Trophoblast cell (in vitro differentiated cells and primary cell): Measurements from ENCODE around the gene CUX1.

ENCODE experiments used
- DNase-seq, 2 donors: peaks; one replicate each; pipeline ENCODE4 v3.0.0-alpha.2; 2016
- H2AFZ ChIP-seq: 2 replicates; pipeline ENCODE4 v1.6.1; 2013; ENCODE audit warnings: low read length, moderate library complexity, mild to moderate bottlenecking; ENCODE audit not compliant: insufficient read depth, poor library complexity
- H2AK5ac ChIP-seq: 2 replicates; pipeline ENCODE4 v1.6.1; 2013; ENCODE audit warnings: mild to moderate bottlenecking, low read length
- H2BK120ac ChIP-seq: 2 replicates; pipeline ENCODE4 v1.6.1; 2013; ENCODE audit warnings: low read length, mild to moderate bottlenecking, moderate library complexity; ENCODE audit not compliant: insufficient read depth, poor library complexity
- H2BK12ac ChIP-seq: 2 replicates; pipeline ENCODE4 v1.6.1; 2013; ENCODE audit warnings: mild to moderate bottlenecking, low read length, moderate library complexity
- H2BK5ac ChIP-seq: 2 replicates; pipeline ENCODE4 v1.6.1; 2013; ENCODE audit warnings: low read length, low read depth, moderate library complexity, mild to moderate bottlenecking; ENCODE audit not compliant: poor library complexity
- H3K14ac ChIP-seq: 2 replicates; pipeline ENCODE4 v1.6.1; 2013; ENCODE audit warnings: mild to moderate bottlenecking, low read length
- H3K18ac ChIP-seq: 2 replicates; pipeline ENCODE4 v1.6.1; 2013; ENCODE audit warnings: mild to moderate bottlenecking, low read length
- H3K23ac ChIP-seq: 2 replicates; pipeline ENCODE4 v1.6.1; 2013; ENCODE audit warnings: low read length
- H3K27ac ChIP-seq: 2 replicates; pipeline ENCODE4 v1.5.1; 2013; ENCODE audit warnings: low read depth, mild to moderate bottlenecking, inconsistent platforms, low read length, moderate library complexity
- H3K27me3 ChIP-seq: 2 replicates; pipeline ENCODE4 v1.6.1; 2013; ENCODE audit warnings: inconsistent platforms, mild to moderate bottlenecking, low read length, moderate library complexity; ENCODE audit not compliant: insufficient read depth
- H3K36me3 ChIP-seq, 2 experiments: 1 replicate in 1 of 2; 2 replicates in 1 of 2; pipeline ENCODE4 v1.6.1; 2013; ENCODE audit warnings: low read length in 2 of 2, mild to moderate bottlenecking in 2 of 2, moderate library complexity in 1 of 2; ENCODE audit not compliant: insufficient read depth in 2 of 2, control insufficient read depth in 1 of 2
- H3K4ac ChIP-seq: 2 replicates; pipeline ENCODE4 v1.6.1; 2013; ENCODE audit warnings: low read depth, mild to moderate bottlenecking, low read length, moderate library complexity
- H3K4me1 ChIP-seq, 2 experiments: 1 replicate in 1 of 2; 2 replicates in 1 of 2; pipeline ENCODE4 v1.6.1; 2013; ENCODE audit warnings: low read length in 2 of 2, mild to moderate bottlenecking in 2 of 2, moderate library complexity in 1 of 2; ENCODE audit not compliant: insufficient read depth in 2 of 2, control insufficient read depth in 1 of 2
- H3K4me2 ChIP-seq: 2 replicates; pipeline ENCODE4 v1.6.1; 2013; ENCODE audit warnings: inconsistent platforms, mild to moderate bottlenecking, low read length, moderate library complexity
- H3K4me3 ChIP-seq: 2 replicates; pipeline ENCODE4 v1.5.1; 2013; ENCODE audit warnings: mild to moderate bottlenecking, low read depth, low read length, inconsistent platforms
- H3K79me1 ChIP-seq: one replicate; pipeline ENCODE4 v1.6.1; 2013; ENCODE audit warnings: low read length
- H3K79me2 ChIP-seq: 2 replicates; pipeline ENCODE4 v1.6.1; 2013; ENCODE audit warnings: low read length, mild to moderate bottlenecking; ENCODE audit not compliant: control insufficient read depth, insufficient read depth, poor library complexity
- H3K9ac ChIP-seq: 2 replicates; pipeline ENCODE4 v1.6.1; 2013; ENCODE audit warnings: mild to moderate bottlenecking, low read length
- H3K9me3 ChIP-seq: 2 replicates; pipeline ENCODE4 v1.6.1; 2013; ENCODE audit warnings: low read depth, mild to moderate bottlenecking, control low read depth, inconsistent platforms, low read length; ENCODE audit not compliant: insufficient read depth
- H4K12ac ChIP-seq: 2 replicates; pipeline ENCODE4 v1.6.1; 2013; ENCODE audit warnings: low read depth, mild to moderate bottlenecking, low read length, moderate library complexity
- H4K8ac ChIP-seq: 2 replicates; pipeline ENCODE4 v1.6.1; 2013; ENCODE audit warnings: low read depth, mild to moderate bottlenecking, low read length, moderate library complexity
- H4K91ac ChIP-seq: one replicate; pipeline ENCODE4 v1.6.1; 2013; ENCODE audit warnings: low read depth, mild to moderate bottlenecking, low read length, moderate library complexity
- WGBS: extraction: QIAGEN DNeasy Blood & Tissue Kit; methylation state at CpG from one replicate; pipeline ENCODE4 v1.1.7; 2013; ENCODE audit warnings: missing lambda C conversion rate; ENCODE audit not compliant: insufficient read length, insufficient coverage; ENCODE audit errors: extremely low coverage; 5-methylcytosine and 5-hydroxymethylcytosine counted together

Gene CUX1

DNA sequence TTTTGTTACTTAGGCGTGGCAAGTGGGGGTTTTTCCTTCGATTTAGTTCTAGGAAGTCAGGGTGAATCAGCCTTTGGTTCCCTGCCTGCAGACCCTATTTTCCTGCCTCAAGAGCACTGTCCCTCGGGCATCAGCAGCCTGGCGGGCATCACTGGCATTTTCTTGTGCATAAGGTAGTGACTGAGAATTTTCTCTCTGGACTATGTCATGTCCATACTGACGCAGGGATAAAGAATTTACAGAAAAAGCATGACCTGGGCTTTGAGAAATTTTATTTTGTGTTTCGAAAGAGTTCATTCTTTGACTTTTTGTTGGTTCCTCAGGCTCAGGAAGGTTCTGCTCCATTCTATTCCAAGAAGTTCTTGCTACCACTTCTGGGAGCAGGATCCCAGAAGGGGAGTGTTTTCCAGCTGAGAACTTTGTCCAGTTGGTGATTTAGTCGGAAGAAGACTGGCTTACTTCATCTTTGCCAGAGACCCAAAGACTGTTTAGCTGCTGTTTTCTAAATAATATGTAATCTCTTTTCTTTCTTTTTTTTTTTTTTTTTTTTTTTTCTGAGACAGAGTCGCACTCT lies 255.3 kb downstream of the CUX1 start:
- Histone ChIP-seq H2AK5ac (no peak overlapping the region), H3K23ac (no peak overlapping the region), H3K9me3 (peaks cover 4% of the 10 kb centered on the region), H4K12ac (no peak overlapping the region), H3K4me3 (no peak overlapping the region), H4K8ac (no peak overlapping the region), H3K9ac (no peak overlapping the region), H3K27ac (no peak overlapping the region), H3K79me2 (no peaks in the 10 kb centered on the region), H2BK120ac (no peak overlapping the region), H3K4me2 (no peak overlapping the region), H3K4ac (no peak overlapping the region), H2AFZ (no peak overlapping the region), H4K91ac (no peak overlapping the region), H2BK5ac (no peak overlapping the region), H3K79me1 (no peaks in the 10 kb centered on the region), H3K36me3 (peaks cover 10 to 20% of the 10 kb centered on the region in 2 experiments), H3K18ac (no peak overlapping the region), H3K14ac (no peak overlapping the region), H3K4me1 (no peaks in the 10 kb centered on the region), H3K27me3 (no peaks in the 10 kb centered on the region), H2BK12ac (no peak overlapping the region)
- WGBS, result no CpG with 5 or more reads among the region's 8 CpGs
- DNase-seq, result peak; percentile 56 to 84

DNA sequence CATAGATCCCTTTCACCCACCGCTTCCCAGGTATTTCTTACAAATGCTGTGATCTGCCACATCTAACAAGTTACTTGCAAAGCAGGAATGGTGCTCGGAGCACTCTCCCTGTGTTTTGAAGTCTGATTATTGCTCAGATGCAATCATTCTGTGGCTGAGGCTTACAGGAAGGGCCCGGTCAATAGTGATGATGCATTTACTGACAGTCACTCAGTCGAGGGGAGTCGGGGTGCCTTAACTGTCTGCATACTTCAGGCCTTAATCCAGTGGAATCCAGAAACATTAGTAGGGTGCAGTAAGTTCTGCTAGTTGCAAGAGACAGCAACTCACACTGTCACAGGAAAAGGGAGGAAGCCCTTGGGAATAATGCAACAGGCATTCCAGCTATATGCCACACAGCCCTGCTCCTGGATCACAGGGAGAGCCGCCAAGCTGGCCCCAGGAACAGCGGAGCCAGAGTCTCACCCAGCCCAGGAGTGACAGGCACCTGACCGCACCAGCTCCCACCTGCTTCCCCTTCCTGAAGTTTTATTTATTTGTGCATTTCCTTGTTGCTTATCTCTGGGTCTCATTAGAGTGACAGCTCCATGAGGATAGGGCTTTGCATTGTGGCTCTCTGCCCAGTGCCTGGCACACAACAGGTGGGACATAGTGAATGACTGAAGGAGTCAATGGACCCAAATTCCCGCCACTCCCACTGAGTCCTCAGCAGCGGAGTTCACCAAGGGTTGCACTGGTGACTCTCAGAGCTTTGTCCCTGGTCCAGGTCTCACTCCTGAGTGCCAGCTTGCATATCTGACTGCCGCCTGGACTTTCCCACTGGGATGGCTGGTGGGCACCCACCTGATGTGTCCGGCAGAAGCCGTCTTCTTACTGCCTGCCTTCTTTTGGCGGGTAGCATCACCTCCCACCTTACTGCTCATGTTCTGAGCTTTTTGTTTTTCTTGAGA lies 256.8 kb downstream of the CUX1 start:
- Histone ChIP-seq H4K12ac (no peak overlapping the region), H3K18ac (no peak overlapping the region), H2BK120ac (no peak overlapping the region), H3K4ac (no peak overlapping the region), H3K27ac (no peak overlapping the region), H2AK5ac (no peak overlapping the region), H2AFZ (no peak overlapping the region), H3K79me1 (no peaks in the 10 kb centered on the region), H3K4me3 (no peak overlapping the region), H2BK12ac (no peak overlapping the region), H3K79me2 (no peaks in the 10 kb centered on the region), H3K14ac (no peak overlapping the region), H3K9me3 (peaks cover 4% of the 10 kb centered on the region), H4K8ac (no peak overlapping the region), H4K91ac (no peak overlapping the region), H3K36me3 (peaks cover 5 to 16% of the 10 kb centered on the region in 2 experiments), H3K9ac (no peak overlapping the region), H3K4me2 (no peak overlapping the region), H3K4me1 (peaks cover 0 to 3% of the 10 kb centered on the region in 2 experiments), H3K23ac (no peak overlapping the region), H3K27me3 (no peaks in the 10 kb centered on the region), H2BK5ac (no peak overlapping the region)
- DNase-seq, result no peak
- WGBS, result no CpG with 5 or more reads among the region's 14 CpGs

DNA sequence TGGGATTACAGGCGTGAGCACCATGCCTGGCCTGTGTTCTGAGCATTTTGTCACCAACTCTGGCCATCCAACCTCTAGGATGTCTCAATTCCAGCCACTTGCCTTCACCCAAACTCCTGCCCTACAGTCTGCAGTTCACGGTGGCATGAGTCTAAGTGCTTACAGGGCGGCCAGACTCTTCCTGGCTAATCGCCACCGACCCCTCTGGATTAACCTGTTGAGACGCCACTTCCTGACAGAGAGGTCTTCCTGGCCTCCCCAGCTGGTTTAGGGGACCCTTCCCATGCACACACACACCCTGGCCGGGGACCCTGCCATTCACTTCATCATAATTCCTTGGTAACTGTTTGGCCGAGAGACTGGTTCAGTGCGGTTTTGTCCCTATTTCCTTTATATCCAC lies 257.7 kb downstream of the CUX1 start:
- Histone ChIP-seq H3K18ac (no peak overlapping the region), H2AK5ac (no peak overlapping the region), H3K36me3 (peaks cover 5 to 15% of the 10 kb centered on the region in 2 experiments), H3K14ac (no peak overlapping the region), H3K23ac (no peak overlapping the region), H3K9ac (no peak overlapping the region), H2AFZ (no peak overlapping the region), H2BK120ac (no peak overlapping the region), H3K4me2 (no peak overlapping the region), H3K9me3 (peaks cover 4% of the 10 kb centered on the region), H3K79me2 (no peaks in the 10 kb centered on the region), H3K4me1 (peaks cover 4 to 9% of the 10 kb centered on the region in 2 experiments), H4K12ac (no peak overlapping the region), H3K4me3 (no peak overlapping the region), H4K8ac (no peak overlapping the region), H3K27ac (no peak overlapping the region), H3K27me3 (no peaks in the 10 kb centered on the region), H4K91ac (no peak overlapping the region), H2BK5ac (no peak overlapping the region), H3K4ac (no peak overlapping the region), H3K79me1 (peaks cover 2% of the 10 kb centered on the region), H2BK12ac (no peak overlapping the region)
- DNase-seq, result no peak
- no CpG with 5 or more reads among the region's 9 CpGs for WGBS

DNA sequence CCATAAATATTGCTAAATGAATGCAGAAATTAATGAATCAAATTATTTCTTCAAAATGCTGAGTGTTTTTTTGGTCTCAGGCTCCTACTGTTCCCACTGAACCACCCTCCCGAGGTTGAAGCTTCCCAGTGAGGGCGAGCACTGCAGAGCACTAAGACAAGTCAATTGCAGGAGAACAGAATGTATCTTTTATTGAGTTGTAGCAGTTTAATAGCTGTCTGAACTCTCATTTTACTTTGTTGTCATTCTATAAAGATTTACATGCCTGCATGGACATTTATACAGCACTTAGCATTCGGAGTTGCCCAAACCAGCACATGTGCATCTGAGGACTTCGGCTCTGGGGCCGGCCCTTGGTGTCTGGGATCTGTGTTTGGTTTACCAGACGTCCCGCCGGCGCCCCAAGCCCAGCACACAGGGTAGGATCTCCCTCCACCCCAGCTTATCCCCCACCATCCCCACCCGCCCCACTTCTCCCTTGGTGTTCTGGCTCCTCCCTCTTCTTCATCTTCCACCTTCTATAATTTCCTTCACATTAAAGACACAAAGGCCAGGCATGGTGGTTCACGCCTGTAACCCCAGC lies 258.2 kb downstream of the CUX1 start:
- Histone ChIP-seq H2BK12ac (no peak overlapping the region), H3K4me1 (peaks cover 4 to 9% of the 10 kb centered on the region in 2 experiments), H3K79me1 (peaks cover 2% of the 10 kb centered on the region), H2AFZ (no peak overlapping the region), H3K18ac (no peak overlapping the region), H3K9me3 (peaks cover 4% of the 10 kb centered on the region), H3K4ac (no peak overlapping the region), H4K12ac (no peak overlapping the region), H3K27ac (no peak overlapping the region), H3K14ac (no peak overlapping the region), H3K27me3 (no peaks in the 10 kb centered on the region), H3K4me2 (no peak overlapping the region), H3K36me3 (peaks cover 5 to 12% of the 10 kb centered on the region in 2 experiments), H4K8ac (no peak overlapping the region), H2BK120ac (no peak overlapping the region), H3K79me2 (no peaks in the 10 kb centered on the region), H3K23ac (no peak overlapping the region), H2BK5ac (no peak overlapping the region), H3K4me3 (no peak overlapping the region), H3K9ac (no peak overlapping the region), H4K91ac (no peak overlapping the region), H2AK5ac (no peak overlapping the region)
- no peak for DNase-seq
- no CpG with 5 or more reads among the region's 11 CpGs for WGBS
